OCI-LY1 (cell line): ENCODE data around the gene GPR15.

Experiments used
- CTCF ChIP-seq: fragments of 200-600 bp; sonication (generic), shearing (Covaris generic); IDR thresholded peaks from 2 replicates; pipeline ENCODE4 v1.5.1; 2017; ENCODE audit warnings: mild to moderate bottlenecking, antibody characterized with exemption, low read length, moderate library complexity, mixed read lengths
- EZH2 ChIP-seq: fragments of 200-600 bp; sonication (generic), shearing (Covaris generic); IDR thresholded peaks from 2 replicates; pipeline ENCODE4 v1.8.0; 2017; ENCODE audit warnings: borderline replicate concordance, mixed run types, mild to moderate bottlenecking, antibody characterized with exemption, low read length, moderate library complexity, mixed read lengths

- TF ChIP-seq CTCF: no peak
- TF ChIP-seq EZH2: no peak
Observed at GRCh38 chr3:98532275-98532637, 478 bp downstream of the GPR15 start.
